Astrocyte (in vitro differentiated cells and primary cell): Measurements from ENCODE around the gene SPINK14. TPM values are rescaled to one million over a fixed set of nuclear protein-coding genes. Genes with fewer than 3 reads are reported as not detected.

Source experiments
- DNase-seq: peaks from one replicate; pipeline ENCODE4 v3.0.0-alpha.2; 2010; ENCODE audit warnings: low read depth
- FAIRE-seq: peaks from 2 replicates; lab custom pipeline; 2011; peaks lifted over from hg19 to GRCh38; lab: Jason Lieb, UNC
- H2AFZ ChIP-seq: 2 replicates; pipeline ENCODE4 v1.6.0; 2012; ENCODE audit warnings: low read depth, low read length, inconsistent platforms
- H3K27ac ChIP-seq: 2 replicates; pipeline ENCODE4 v1.5.1; 2011; ENCODE audit warnings: low read depth, low read length, inconsistent platforms
- H3K27me3 ChIP-seq: 2 replicates; pipeline ENCODE4 v1.6.0; 2011; ENCODE audit warnings: low read length, inconsistent platforms; ENCODE audit not compliant: insufficient read depth
- H3K36me3 ChIP-seq: 2 replicates; pipeline ENCODE4 v1.5.1; 2011; ENCODE audit warnings: low read length, inconsistent platforms; ENCODE audit not compliant: insufficient read depth
- H3K4me1 ChIP-seq: 2 replicates; pipeline ENCODE4 v1.5.1; 2011; ENCODE audit warnings: low read length, inconsistent platforms; ENCODE audit not compliant: insufficient read depth
- H3K4me2 ChIP-seq: 2 replicates; pipeline ENCODE4 v1.6.0; 2012; ENCODE audit warnings: low read length, inconsistent platforms
- H3K4me3 ChIP-seq: 2 replicates; pipeline ENCODE4 v1.5.1; 2011; ENCODE audit warnings: low read depth, mild to moderate bottlenecking, low read length, inconsistent platforms; ENCODE audit not compliant: insufficient read depth
- H3K79me2 ChIP-seq: 2 replicates; pipeline ENCODE4 v1.6.0; 2012; ENCODE audit warnings: mild to moderate bottlenecking, low read length, inconsistent platforms; ENCODE audit not compliant: insufficient read depth
- H3K9ac ChIP-seq: 2 replicates; pipeline ENCODE4 v1.6.0; 2012; ENCODE audit warnings: mild to moderate bottlenecking, low read length, inconsistent platforms
- H3K9me3 ChIP-seq: 2 replicates; pipeline ENCODE4 v1.5.1; 2012; ENCODE audit warnings: low read depth, mild to moderate bottlenecking, low read length, inconsistent platforms; ENCODE audit not compliant: insufficient read depth
- H4K20me1 ChIP-seq: 2 replicates; pipeline ENCODE4 v1.6.0; 2012; ENCODE audit warnings: low read length, inconsistent platforms; ENCODE audit not compliant: insufficient read depth
- H3K27ac Mint-ChIP-seq: one replicate; pipeline ENCODE4 v1.8.0; 2021; ENCODE audit warnings: mild to moderate bottlenecking, mixed read lengths; ENCODE audit not compliant: unreplicated experiment
- H3K27me3 Mint-ChIP-seq: one replicate; pipeline ENCODE4 v1.8.0; 2021; ENCODE audit warnings: low read depth, mixed read lengths; ENCODE audit not compliant: unreplicated experiment
- H3K36me3 Mint-ChIP-seq: one replicate; pipeline ENCODE4 v1.8.0; 2021; ENCODE audit warnings: low read depth, mixed read lengths; ENCODE audit not compliant: unreplicated experiment
- H3K4me1 Mint-ChIP-seq: one replicate; pipeline ENCODE4 v1.8.0; 2021; ENCODE audit warnings: low read depth, mixed read lengths; ENCODE audit not compliant: unreplicated experiment
- H3K4me3 Mint-ChIP-seq: one replicate; pipeline ENCODE4 v1.8.0; 2021; ENCODE audit warnings: mild to moderate bottlenecking, moderate library complexity, mixed read lengths; ENCODE audit not compliant: unreplicated experiment
- H3K9me3 Mint-ChIP-seq: one replicate; pipeline ENCODE4 v1.8.0; 2021; ENCODE audit warnings: mild to moderate bottlenecking, mixed read lengths; ENCODE audit not compliant: unreplicated experiment
- CTCF ChIP-seq: IDR thresholded peaks from 2 replicates; pipeline ENCODE4 v1.5.1; 2011; ENCODE audit warnings: low read depth, mild to moderate bottlenecking, inconsistent platforms, low read length, moderate library complexity; ENCODE audit not compliant: insufficient read depth
- EZH2 ChIP-seq: IDR thresholded peaks from 2 replicates; pipeline ENCODE4 v1.6.1; 2012; ENCODE audit warnings: mild to moderate bottlenecking, low read length, inconsistent platforms; ENCODE audit not compliant: insufficient read depth
- total RNA-seq: library from RNA; stranded (reverse); gene quantifications from 2 replicates; pipeline ENCODE4 v1.2.1, GENCODE V29; 2021

The SPINK14 gene
- total RNA-seq, 1 donor from 2014 or later = not detected

- Mint-ChIP-seq H3K27me3 (no peaks in the 10 kb centered on the region), H3K36me3 (no peaks in the 10 kb centered on the region), H3K4me1 (no peaks in the 10 kb centered on the region), H3K9me3 (no peaks in the 10 kb centered on the region), H3K4me3 (no peak overlapping the region), H3K27ac (no peak overlapping the region)
- Histone ChIP-seq H3K27me3 (no peaks in the 10 kb centered on the region), H4K20me1 (no peaks in the 10 kb centered on the region), H3K27ac (no peak overlapping the region), H3K9ac (no peak overlapping the region), H2AFZ (no peak overlapping the region), H3K79me2 (no peaks in the 10 kb centered on the region), H3K4me3 (no peak overlapping the region), H3K4me1 (no peaks in the 10 kb centered on the region), H3K36me3 (no peaks in the 10 kb centered on the region), H3K9me3 (no peaks in the 10 kb centered on the region), H3K4me2 (no peak overlapping the region)
- FAIRE-seq = no peak
- TF ChIP-seq CTCF (no peak), EZH2 (no peak)
- DNase-seq = no peak
Measured at GRCh38 chr5:148135091-148136048, 33.0 kb upstream of the SPINK14 start.

- H2AFZ ChIP-seq = no peak overlapping the region
- H3K9me3 ChIP-seq = no peaks in the 10 kb centered on the region
- H3K27me3 ChIP-seq = no peaks in the 10 kb centered on the region
- Mint-ChIP-seq H3K36me3 (no peaks in the 10 kb centered on the region), H3K9me3 (no peaks in the 10 kb centered on the region), H3K4me1 (peaks cover 3% of the 10 kb centered on the region), H3K4me3 (no peak overlapping the region), H3K27me3 (no peaks in the 10 kb centered on the region), H3K27ac (no peak overlapping the region)
- H3K36me3 ChIP-seq = no peaks in the 10 kb centered on the region
- H3K4me2 ChIP-seq = no peak overlapping the region
- no peak overlapping the region for H3K4me3 ChIP-seq
- FAIRE-seq (no peak), DNase-seq (no peak)
- H4K20me1 ChIP-seq = no peaks in the 10 kb centered on the region
- H3K79me2 ChIP-seq = no peaks in the 10 kb centered on the region
- no peak overlapping the region for H3K27ac ChIP-seq
- TF ChIP-seq EZH2 (no peak), CTCF (no peak)
- H3K9ac ChIP-seq = no peak overlapping the region
- no peaks in the 10 kb centered on the region for H3K4me1 ChIP-seq
Measured at GRCh38 chr5:148140846-148141245, 27.5 kb upstream of the SPINK14 start.

GRCh38 chr5:148141645-148142044, 26.7 kb upstream of the SPINK14 start:
- Mint-ChIP-seq H3K4me1 (peaks cover 6% of the 10 kb centered on the region), H3K36me3 (no peaks in the 10 kb centered on the region), H3K27ac (no peak overlapping the region), H3K4me3 (no peak overlapping the region), H3K27me3 (no peaks in the 10 kb centered on the region), H3K9me3 (no peaks in the 10 kb centered on the region)
- FAIRE-seq (no peak), DNase-seq (no peak)
- Histone ChIP-seq H3K4me3 (no peak overlapping the region), H3K4me2 (no peak overlapping the region), H3K9me3 (no peaks in the 10 kb centered on the region), H3K27me3 (no peaks in the 10 kb centered on the region), H3K27ac (no peak overlapping the region), H3K4me1 (no peaks in the 10 kb centered on the region), H4K20me1 (no peaks in the 10 kb centered on the region), H3K79me2 (no peaks in the 10 kb centered on the region), H3K36me3 (no peaks in the 10 kb centered on the region), H3K9ac (no peak overlapping the region), H2AFZ (no peak overlapping the region)
- TF ChIP-seq EZH2 (no peak), CTCF (no peak)
